DMS 273 (cell line): ENCODE measurements around the gene SPINDOC.
"Not testable (repeated sequence)": the region's sequence is repeated elsewhere in the genome, so short reads cannot be mapped to it uniquely, and the experiment has no call there.

ENCODE experiments used
- DNase-seq: peaks from one replicate; lab custom pipeline; 2025; ENCODE audit not compliant: unreplicated experiment; lab: John Stamatoyannopoulos, UW

SPINDOC gene

DNA sequence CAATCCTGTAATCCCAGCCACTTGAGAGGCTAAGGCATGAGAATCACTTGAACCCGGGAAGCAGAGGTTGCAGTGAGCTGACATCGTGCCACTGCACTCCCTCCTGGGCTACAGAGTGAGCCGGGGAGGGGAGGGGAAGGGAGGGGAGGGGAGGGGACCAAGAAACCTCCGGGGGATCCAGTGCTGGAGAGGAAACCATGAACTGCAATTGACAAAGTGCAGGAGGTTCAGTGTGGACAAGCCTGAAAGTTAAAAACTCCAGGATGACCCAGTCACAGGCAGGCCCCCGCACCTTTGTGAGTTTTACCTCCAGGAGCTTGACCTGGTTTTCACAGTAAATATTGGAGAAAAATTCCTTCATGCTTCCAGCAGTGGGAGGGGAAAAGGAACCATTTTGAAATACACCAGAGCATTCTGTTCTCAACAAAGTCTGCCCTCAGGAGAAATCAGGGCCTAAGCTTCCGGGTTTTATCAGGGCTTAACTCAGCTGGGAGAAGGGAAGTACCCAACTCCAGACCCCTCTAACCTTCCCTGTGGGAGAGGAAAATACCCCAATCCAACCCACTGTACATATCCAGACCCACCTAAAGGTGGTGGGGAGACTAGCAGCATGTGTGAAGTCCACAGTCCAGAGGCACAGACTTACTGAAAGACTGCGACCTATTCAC lies 29.2 kb upstream of the SPINDOC start:
- DNase-seq, result no peak

DNA sequence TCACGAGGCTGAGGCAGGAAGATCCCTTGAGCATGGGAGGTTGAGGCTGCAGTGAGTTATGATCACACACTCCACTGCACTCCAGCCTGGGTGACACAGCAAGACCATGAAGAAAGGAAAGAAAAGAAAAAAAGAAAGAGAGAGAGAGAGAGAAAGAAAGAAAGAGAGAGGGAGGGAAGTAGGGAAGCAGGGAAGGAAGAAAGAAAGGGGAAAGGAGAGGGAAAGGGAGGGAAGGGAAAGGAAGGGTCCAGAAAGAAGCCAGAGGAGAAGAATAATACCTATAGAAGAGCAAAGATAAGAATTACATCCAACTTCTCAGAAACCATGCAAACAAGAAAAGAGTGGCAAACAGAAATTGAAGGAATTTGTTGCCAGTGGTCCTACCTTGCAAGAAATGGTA lies 27.4 kb upstream of the SPINDOC start:
- DNase-seq, result no peak

DNA sequence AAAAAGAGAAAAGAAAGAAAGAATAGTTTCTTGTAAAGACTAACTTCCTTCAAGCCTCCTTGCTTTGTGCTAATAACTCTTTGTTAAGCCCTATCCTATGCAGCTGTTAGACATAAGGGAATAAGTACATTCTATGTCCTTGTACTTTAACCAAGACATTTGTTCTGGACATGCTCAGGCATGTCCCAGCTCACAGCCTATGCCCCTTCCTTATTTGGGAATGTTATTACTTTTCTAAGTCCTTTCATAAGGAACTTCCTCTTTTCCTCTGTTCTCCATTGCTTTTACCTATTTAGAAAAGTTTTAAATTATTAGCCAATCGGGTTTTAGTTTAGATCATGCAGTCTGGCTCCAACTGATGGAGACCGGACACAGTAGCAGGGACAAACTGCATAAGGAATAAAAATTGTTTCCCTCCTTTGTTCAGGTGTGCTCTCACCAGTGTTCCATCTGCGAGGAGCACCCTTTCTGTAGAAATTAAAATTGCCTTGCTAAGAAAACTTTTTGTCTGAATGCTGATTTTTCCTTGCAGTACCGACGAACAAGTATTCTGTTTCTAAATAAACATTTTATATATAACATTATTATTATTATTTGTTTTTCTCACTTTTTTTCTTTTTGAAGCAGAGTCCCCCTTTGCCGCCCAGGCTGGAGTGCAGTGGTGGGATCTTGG lies 21.6 kb upstream of the SPINDOC start:
- DNase-seq, result no peak

DNA sequence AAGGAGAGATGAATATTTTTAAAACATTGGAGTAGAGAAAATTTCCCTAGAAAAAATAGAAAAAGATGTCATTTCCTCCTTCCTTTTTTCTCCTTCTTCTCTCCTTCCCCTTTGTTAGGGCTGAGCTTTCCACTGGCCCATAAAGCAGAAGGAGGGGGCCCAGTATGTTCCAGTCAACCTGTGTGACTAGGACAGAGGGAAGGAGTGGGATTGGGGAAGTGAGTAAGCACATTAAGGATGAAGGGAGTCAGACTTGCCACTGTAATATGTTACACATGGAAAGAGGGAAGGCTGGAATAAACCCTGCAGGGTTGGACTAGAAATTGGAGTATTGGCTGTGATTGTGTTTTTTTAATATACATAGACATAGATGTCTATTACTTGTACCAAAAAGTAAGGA lies 20.1 kb upstream of the SPINDOC start:
- no peak for DNase-seq

DNA sequence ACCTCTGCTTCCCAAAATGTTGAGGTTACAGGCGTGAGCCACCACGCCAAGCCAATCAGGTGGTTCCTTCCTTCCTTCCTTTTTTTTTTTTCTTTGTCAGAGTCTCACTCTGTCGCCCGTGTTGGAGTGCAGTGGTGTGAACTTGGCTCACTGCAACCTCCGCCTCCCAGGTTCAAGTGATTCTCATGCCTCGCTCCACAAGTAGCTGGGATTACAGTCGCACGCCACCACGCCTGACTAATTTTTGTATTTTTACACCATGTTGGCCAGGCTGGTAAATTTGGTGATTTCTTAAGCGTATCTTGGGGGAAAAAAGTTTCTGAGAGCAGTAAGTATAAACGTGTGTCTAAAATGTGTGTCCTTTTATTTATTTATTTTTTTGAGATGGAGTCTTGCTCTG lies 18.2 kb upstream of the SPINDOC start:
- DNase-seq, result no peak

DNA sequence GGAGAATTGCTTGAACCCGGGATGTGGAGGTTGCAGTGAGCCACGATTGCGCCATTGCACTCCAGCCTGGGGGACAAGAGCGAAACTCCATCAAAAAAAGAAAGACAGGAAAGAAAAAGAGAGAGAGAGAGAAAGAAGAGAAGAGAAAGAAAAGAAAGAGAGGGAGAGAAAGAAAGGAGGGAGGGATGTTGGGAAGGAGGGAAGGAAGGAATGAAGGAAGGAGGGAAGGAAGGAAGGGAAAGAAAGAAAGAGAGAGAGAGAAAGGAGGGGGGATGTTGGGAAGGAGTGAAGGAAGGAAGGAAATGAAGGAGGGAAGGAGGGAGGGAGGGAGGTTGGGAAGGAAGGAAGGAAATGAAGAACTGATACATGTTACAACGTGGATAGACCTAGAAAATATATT lies 12.3 kb upstream of the SPINDOC start:
- no peak for DNase-seq

GRCh38 chr11:63802637-63803414 lies 10.4 kb upstream of the SPINDOC start:
- no peak for DNase-seq

- no peak for DNase-seq
Observed at GRCh38 chr11:63804259-63804658, 9.0 kb upstream of the SPINDOC start.

DNA sequence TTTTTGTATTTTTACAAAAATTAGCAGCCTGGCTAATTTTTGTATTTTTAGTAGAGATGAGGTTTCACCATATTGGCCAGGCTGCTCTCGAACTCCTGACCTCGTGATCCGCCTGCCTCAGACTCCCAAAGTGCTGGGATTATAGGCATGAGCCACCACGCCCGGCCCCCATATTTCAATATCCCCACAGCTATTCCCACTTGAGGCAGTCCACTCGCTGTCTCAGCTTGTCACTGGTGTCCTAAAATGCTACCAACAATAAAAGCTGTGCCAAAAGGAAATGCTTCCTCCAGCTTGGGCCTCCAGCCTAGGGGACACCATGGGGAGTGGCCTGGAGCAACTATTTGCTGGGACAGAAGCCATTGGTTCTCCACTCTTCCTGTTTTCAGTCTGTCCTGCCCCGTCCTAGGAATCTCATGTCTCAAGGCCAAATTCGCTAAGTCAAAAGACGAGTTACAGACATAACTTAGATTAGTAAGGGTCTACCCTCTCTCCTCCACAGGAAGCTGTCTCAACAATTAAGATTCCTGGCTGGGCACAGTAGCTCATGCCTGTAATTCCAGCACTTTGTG lies 7.3 kb upstream of the SPINDOC start:
- no peak for DNase-seq

DNA sequence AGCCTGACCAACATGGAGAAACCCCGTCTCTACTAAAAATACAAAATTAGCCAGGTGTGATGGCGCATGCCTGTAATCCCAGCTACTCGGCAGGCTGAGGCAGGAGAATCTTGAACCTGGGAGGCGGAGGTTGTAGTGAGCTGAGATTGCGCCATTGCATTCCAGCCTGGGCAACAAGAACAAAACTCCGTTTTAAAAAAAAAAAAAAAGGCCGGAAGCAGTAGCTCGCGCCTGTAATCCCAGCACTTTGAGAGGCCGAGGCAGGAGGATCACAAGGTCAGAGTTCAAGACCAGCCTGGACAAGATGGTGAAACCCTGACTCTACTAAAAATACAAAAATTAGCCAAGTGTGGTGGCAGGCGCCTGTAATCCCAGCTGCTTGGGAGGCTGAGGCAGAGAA lies 2.9 kb upstream of the SPINDOC start:
- not testable (repeated sequence) for DNase-seq

DNA sequence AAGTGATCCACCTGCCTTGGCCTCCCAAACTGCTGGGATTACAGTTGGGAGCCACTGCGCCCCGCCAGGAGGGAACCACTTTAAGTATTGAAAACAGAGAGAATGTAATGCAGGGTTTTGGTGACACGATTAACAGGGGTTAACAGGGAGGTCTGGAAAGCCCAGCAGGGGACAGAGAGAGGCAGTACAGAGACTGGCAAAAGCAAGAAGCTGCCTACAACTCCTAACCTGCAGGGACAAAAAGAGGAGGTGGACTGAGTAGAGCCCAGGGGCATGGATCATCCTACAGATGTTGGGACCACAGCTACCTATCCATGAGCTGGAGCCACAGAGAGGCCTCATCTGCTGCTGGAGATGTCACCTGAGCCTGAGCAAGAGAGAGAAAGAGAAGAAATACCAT lies 1.7 kb upstream of the SPINDOC start:
- DNase-seq, result no peak

- DNase-seq, result peak; percentile 53
Observed at GRCh38 chr11:63813563-63814382, 517 bp downstream of the SPINDOC start.

DNA sequence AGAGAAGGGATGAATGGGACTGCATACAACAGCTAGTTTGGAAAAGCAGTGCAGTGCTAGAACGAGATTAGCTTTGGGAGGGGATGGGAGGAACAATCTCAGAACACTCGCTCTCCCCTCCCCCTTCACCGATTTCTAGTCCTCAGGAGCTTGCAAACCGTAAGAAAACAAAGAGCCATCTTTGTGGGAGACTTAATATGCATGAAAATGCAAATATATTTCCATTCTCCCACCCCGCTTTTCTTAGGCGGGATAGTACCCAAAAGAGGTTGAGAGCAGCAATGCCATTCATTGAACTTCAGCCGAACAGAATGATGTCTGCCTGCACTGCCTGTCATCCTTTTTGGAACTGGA lies 1.1 kb downstream of the SPINDOC start:
- DNase-seq, result peak; percentile 47

- DNase-seq, result no peak
Observed at GRCh38 chr11:63816166-63816565, 2.9 kb downstream of the SPINDOC start.

- DNase-seq, result no peak
Observed at GRCh38 chr11:63816732-63817131, 3.5 kb downstream of the SPINDOC start.

DNA sequence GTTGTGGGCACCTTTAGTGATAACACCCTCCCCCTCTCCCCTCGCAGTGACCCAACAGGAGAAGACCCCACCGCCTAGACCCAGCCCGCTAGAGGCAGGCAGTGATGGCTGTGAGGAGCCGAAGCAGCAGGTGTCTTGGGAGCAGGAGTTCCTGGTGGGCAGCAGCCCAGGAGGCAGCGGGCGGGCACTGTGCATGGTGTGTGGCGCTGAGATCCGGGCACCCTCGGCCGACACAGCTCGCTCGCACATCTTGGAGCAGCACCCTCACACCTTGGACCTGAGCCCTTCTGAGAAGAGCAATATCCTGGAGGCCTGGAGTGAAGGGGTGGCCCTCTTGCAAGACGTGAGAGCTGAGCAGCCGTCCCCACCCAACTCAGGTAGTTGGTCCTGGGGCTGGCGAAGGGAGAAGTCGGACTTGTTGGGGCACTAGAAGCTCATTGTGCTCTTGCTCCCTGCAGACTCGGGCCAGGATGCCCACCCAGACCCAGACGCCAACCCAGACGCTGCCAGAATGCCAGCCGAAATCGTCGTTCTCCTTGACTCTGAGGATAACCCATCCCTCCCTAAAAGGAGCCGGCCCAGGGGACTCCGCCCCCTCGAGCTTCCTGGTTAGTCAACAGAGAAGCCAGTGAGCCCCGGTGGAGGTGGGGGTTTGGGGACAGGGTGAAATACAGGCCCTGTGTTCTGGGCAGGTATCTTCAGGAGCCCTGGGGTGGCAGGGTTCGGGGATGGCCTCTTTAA lies 4.7 kb downstream of the SPINDOC start:
- no peak for DNase-seq

DNA sequence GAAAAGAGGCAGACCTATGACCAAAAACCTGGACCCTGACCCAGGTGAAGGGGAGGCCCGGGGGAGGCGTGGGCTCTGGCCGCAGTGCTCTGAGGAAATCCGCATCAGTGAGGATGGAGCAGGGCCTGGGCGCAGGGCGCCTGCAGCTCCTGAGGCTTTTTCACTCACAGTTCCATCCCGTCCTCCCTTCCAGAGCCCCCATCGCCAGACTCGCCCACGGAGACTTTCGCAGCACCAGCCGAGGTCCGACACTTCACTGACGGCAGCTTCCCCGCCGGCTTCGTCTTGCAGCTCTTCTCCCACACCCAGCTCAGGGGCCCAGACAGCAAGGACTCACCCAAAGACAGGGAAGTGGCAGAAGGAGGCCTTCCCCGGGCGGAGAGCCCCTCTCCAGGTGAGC lies 5.4 kb downstream of the SPINDOC start:
- no peak for DNase-seq

DNA sequence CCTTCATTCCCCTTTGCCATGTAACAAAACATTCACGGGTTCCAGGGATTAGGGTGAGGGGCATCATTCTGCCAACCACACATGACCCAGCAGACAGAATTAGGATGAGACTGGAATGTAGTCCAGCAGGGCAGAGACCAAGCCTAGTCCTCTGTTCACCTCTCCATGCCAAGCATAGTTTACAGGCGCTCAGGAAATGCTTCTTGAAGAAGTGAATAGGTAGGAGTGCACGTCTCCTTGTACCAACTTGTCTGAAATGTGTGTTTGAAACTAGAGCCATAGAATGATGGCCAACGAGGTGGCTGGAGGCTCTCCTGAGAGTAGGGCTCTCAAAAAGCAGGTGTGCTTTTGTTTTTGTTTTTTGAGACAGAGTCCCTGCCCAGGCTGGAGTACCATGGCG lies 8.2 kb downstream of the SPINDOC start:
- no peak for DNase-seq

DNA sequence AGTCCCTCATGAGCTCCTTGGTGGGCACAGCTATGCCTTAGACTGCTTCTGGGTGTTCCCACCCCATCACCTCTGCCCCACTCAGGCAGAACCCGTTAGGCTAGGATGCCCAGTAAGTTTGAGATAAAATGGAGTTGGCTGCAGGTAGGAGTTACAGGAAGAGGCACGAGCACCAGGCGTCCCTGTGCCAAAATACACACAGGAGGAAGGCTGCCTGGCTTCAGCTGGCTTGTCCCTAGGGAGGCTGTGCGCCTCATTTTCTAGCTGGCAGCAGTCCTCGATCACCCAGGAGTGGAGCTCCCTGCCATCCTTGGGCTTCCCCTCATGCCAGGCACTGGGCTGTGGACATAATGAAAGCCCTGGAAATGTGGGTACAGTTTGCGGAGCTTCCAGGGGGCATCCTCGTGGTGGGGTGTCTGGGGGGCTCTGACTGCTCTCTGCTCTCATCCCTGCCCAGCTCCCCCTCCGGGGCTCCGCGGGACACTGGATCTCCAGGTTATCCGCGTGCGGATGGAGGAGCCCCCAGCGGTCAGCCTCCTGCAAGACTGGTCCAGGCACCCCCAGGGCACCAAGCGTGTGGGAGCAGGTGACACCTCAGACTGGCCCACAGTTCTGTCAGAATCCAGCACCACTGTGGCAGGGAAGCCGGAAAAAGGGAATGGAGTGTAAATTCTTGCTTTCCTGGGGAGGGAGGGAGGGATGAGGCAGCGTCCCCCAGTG lies 13.4 kb downstream of the SPINDOC start:
- no peak for DNase-seq
